AG09319 (cell line): ENCODE results near the gene CCL28.

Experiments
- DNase-seq: peaks from one replicate; pipeline ENCODE4 v3.0.0-alpha.2; 2010; ENCODE audit warnings: low read depth; ENCODE audit errors: extremely low read depth
- TF ChIP-seq, protein P1 (sequence below): IDR thresholded peaks from 2 replicates; pipeline ENCODE4 v1.5.1; 2011; ENCODE audit warnings: low read depth, mild to moderate bottlenecking, inconsistent platforms, low read length, moderate library complexity

CCL28 gene

DNA sequence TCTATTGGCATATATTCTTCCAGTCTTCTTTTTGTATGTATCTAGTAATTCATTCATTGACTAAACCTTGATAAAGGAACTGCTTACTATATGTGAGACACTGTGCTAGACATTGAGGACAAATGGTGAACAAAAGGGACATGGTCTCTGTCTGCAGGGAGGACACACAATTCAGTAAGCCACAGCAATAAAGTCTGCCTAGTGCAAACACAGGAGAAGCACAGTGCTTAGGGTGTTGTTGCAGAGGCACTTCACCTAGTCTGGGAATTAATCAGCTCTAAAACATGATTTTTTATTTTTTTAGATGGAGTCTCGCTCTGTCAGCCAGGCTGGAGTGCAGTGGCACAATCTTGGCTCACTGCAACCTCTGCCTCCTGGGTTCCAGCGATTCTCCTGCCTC, 6.4 kb upstream of the CCL28 start:
- no peak for DNase-seq

DNA sequence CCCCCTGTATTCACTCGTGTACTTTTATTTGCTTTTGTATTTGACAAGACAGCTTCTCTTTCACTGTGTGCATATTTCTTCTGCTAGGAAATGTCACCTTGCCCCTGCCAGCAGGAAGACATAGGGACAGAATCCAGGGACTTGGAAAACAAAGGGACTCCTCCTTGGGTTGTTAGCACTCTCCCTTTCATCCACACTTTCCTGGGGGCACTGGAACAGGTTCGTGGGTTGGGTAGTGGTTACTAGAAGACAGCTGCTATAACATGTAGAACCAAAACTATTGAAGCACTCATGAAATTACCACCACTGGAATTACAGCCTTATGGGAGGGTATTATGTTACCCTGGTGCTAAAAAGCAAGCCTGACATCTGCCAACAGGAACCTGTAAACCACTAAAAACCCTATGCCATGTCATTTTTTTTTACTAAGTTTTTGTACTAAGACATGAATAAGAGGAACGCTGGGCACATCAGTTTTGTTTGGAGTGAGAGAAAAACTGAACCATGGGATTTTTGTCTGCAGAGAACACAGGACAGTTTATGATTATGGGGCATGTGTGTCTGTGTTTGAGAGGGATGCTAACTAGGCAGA, 4.7 kb upstream of the CCL28 start:
- TF ChIP-seq, protein P1, sequence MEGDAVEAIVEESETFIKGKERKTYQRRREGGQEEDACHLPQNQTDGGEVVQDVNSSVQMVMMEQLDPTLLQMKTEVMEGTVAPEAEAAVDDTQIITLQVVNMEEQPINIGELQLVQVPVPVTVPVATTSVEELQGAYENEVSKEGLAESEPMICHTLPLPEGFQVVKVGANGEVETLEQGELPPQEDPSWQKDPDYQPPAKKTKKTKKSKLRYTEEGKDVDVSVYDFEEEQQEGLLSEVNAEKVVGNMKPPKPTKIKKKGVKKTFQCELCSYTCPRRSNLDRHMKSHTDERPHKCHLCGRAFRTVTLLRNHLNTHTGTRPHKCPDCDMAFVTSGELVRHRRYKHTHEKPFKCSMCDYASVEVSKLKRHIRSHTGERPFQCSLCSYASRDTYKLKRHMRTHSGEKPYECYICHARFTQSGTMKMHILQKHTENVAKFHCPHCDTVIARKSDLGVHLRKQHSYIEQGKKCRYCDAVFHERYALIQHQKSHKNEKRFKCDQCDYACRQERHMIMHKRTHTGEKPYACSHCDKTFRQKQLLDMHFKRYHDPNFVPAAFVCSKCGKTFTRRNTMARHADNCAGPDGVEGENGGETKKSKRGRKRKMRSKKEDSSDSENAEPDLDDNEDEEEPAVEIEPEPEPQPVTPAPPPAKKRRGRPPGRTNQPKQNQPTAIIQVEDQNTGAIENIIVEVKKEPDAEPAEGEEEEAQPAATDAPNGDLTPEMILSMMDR, result no peak
- DNase-seq, result no peak

More for the DNA sequence above, 6.4 kb upstream of the CCL28 start:
- TF ChIP-seq, protein P1, result no peak

DNA sequence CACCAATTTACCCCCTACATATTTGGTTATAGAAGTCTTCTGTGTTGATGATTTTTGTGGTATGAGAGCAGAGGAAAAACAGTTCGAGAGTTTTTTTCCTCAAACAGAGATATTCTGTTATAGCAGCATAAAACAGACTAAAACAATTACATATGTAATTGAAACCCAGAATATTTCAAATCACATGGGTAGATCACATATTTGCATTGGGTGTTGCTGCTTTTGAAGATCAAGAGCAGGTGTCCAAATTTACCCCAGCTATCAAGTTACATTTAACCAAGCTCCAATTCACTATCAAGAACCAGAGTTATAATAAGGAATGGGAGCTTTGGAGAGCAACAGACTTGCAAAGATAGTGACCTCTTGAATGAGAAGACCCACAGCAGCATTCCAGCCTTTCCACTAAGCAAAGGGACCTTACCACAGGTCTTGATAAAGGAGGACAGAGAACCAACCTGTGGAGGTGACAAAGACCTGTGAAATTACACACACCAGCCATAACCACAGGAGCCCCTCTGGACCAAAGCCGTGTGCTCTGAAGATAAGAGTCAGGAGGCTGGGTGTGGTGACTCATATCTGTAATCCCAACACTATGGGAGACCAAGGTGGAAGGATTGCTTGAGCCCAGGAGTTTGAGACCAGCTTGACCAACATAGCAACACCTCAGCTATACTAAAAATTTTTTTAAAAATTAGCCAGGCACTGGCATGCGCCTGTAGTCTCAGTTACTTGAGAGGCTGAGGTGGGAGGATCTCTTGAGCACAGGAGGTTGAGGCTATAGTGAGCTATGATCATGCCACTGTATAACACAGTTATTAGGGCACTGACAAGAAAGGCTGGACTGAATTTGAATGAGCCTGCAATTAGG, 4.0 kb upstream of the CCL28 start:
- DNase-seq, result no peak
- TF ChIP-seq, protein P1, result no peak

DNA sequence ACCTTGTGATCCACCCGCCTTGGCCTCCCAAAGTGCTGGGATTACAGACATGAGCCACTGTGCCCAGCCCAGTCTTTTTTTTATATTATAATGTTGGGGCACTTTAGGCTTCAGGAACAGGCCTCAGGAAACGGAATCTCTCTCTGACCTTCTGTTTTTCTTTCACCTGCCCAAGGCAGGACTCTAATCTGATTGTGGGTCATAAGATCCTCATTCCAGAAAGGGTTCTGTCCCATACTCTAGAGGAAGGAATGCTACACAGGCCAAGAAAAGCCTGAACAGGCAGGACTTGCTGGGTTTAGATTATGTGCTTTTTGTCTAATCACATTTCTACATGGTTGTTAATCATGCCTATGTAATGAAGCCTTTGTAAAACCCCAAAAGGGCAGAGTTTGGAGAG, 1.8 kb upstream of the CCL28 start:
- no peak for DNase-seq

DNA sequence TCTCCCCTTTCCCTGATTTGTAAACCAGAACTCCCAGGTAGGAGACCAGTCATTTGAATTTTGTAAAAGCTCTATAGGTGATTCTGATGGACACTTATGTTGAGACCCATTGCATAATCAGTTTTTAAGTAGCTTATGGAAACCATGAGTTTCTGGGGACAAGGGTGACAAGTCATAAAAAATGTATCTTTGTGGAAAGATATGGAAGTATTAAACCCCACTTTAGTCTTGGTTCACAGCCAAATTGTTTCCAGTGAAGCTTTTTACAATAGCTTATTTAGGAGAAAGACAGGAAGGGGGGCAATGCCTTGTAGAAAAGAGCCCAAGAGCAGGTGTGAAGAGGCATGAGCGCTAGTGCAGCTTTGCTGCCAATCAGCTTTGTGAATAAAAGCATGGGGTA, 453 bp upstream of the CCL28 start:
- TF ChIP-seq, protein P1, result no peak
- DNase-seq, result no peak

More for the DNA sequence above, 1.8 kb upstream of the CCL28 start:
- TF ChIP-seq, protein P1, result no peak

DNA sequence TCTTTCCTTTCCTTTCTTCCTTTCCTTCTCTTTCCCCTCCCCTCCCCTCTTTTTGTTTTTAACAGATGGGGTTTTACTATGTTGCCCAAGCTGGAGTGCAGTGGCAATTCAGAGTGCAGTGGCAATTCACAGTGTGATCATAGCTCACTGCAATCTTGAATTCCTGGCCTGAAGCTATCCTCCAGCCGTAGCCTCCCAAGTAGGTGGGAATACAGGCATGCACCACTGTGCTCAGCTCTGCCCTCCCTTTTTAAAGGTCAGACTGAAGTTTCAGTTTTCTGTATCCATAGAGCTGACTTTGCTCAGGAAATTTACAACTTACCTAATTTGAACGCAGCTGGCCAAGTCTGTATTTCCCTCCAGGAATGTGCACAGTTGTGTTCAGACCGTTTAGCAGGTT, 696 bp downstream of the CCL28 start:
- TF ChIP-seq, protein P1, result no peak
- DNase-seq, result no peak

DNA sequence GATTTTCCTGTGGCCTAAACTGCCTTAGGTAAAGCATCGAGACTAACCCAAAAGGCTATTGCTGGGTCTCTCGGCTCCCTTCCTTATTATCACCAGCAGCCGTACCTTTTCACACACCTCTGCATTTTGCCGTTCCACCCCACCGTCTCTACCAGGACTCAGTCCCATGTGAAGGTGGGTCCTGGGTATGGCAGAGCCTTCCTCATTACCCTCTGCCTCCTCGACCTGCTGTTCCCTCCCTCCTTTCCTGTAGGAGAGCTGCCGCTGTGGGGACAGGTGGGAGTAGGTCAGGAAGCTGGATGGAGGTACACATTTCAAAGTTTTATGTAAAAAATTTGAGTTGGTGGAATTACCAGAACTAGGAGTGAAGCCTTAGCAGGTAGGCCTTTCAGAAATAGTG, 1.8 kb downstream of the CCL28 start:
- TF ChIP-seq, protein P1, result no peak
- DNase-seq, result no peak
